Adipose tissue (tissue), 3 donors: Measurements from ENCODE around the gene FPR1. TPM values are rescaled to one million over a fixed set of nuclear protein-coding genes. Genes with fewer than 3 reads are reported as not detected.
A peak's percentile ranks its signal among the peaks of the same experiment; 100 is the strongest.
"Not testable (repeated sequence)": the region's sequence is repeated elsewhere in the genome, so short reads cannot be mapped to it uniquely, and the experiment has no call there.

ENCODE experiments used
- H3K27ac ChIP-seq: one replicate; pipeline ENCODE4 v1.5.1; 2013; ENCODE audit warnings: low read depth, low read length
- WGBS, 3 donors: extraction: QIAGEN DNeasy Blood & Tissue Kit; methylation state at CpG; one replicate each; pipeline ENCODE4 v1.1.7; 2013; 5-methylcytosine and 5-hydroxymethylcytosine counted together
- polyA plus RNA-seq, 3 donors: library from polyadenylated mRNA; stranded (reverse); fragments of 200-250 nt; gene quantifications; one replicate each; pipeline ENCODE4 v1.2.3, GENCODE V29; 2013
- donor health status: healthy with polysubstance abuse.
- donor health status: Bipolar disorder and iron deficiency.
- donor health status: healthy.

The FPR1 gene
- polyA plus RNA-seq, 3 donors: 4.4 to 59.0 (median 27.8) TPM

GRCh38 chr19:51781999-51782398 is 30.3 kb upstream of the FPR1 start:
- no peak overlapping the region for H3K27ac ChIP-seq
- WGBS, 3 donors: 39 to 52% (median 44%) methylated on average over 3 of the region's 3 CpGs

- WGBS, 3 donors: 20 to 51% (median 37%) methylated on average over 2 of the region's 2 CpGs
- no peak overlapping the region for H3K27ac ChIP-seq
These were observed 28.6 kb upstream of the FPR1 start for GRCh38 chr19:51780270-51780669.

- 29 to 56% (median 55%) methylated on average over 2 of the region's 2 CpGs for WGBS, 3 donors
- no peak overlapping the region for H3K27ac ChIP-seq
These were observed 28.0 kb upstream of the FPR1 start for GRCh38 chr19:51779703-51780102.

- 48 to 66% (median 60%) methylated on average over 1 of the region's 1 CpG for WGBS, 3 donors
These were observed 27.5 kb upstream of the FPR1 start for GRCh38 chr19:51779181-51779580.

GRCh38 chr19:51777570-51778462 is 26.1 kb upstream of the FPR1 start:
- no peak overlapping the region for H3K27ac ChIP-seq
- WGBS, 3 donors: 24 to 32% (median 31%) methylated on average over 23 of the region's 23 CpGs

More at GRCh38 chr19:51779181-51779580, 27.5 kb upstream of the FPR1 start:
- no peak overlapping the region for H3K27ac ChIP-seq

- WGBS, 3 donors: 73 to 92% (median 92%) methylated on average over 1 of the region's 1 CpG
These were observed 24.9 kb upstream of the FPR1 start for GRCh38 chr19:51776561-51776960.

GRCh38 chr19:51772977-51773376 is 21.3 kb upstream of the FPR1 start:
- H3K27ac ChIP-seq: no peak overlapping the region

More at GRCh38 chr19:51776561-51776960, 24.9 kb upstream of the FPR1 start:
- H3K27ac ChIP-seq: not testable (repeated sequence)

GRCh38 chr19:51771376-51772130 is 19.9 kb upstream of the FPR1 start:
- peak overlapping the region; percentile 78 for H3K27ac ChIP-seq
- whole genome bisulfite sequencing, 3 donors: 25 to 51% (median 45%) methylated on average over 10 of the region's 10 CpGs

More at GRCh38 chr19:51772977-51773376, 21.3 kb upstream of the FPR1 start:
- 46 to 55% (median 51%) methylated on average over 6 of the region's 6 CpGs for WGBS, 3 donors

- 55 to 59% (median 56%) methylated on average over 5 of the region's 5 CpGs for WGBS, 3 donors
- no peak overlapping the region for H3K27ac ChIP-seq
These were observed 14.8 kb upstream of the FPR1 start for GRCh38 chr19:51766461-51766860.

GRCh38 chr19:51765086-51765485 is 13.4 kb upstream of the FPR1 start:
- 42 to 45% (median 44%) methylated on average over 5 of the region's 5 CpGs for WGBS, 3 donors
- H3K27ac ChIP-seq: no peak overlapping the region

- 71 to 79% (median 72%) methylated on average over 7 of the region's 7 CpGs for WGBS, 3 donors
- H3K27ac ChIP-seq: no peak overlapping the region
These were observed 10.0 kb upstream of the FPR1 start for GRCh38 chr19:51761696-51762095.

GRCh38 chr19:51760697-51761356 is 9.1 kb upstream of the FPR1 start, which contains the start of gene FPR2:
FPR2 (plus strand) TSS chr19:51761180; CDS start chr19:51768659, 7,479 bp downstream.
- WGBS, 3 donors: 47 to 51% (median 50%) methylated on average over 8 of the region's 8 CpGs

GRCh38 chr19:51755571-51755970 is 3.9 kb upstream of the FPR1 start:
- WGBS, 3 donors: 76 to 78% (median 77%) methylated on average over 7 of the region's 7 CpGs
- H3K27ac ChIP-seq: no peak overlapping the region

More at GRCh38 chr19:51760697-51761356, 9.1 kb upstream of the FPR1 start, which contains the start of gene FPR2:
- no peak within 1 kb of the TSS for H3K27ac ChIP-seq

GRCh38 chr19:51754770-51755169 is 3.1 kb upstream of the FPR1 start:
- 75 to 85% (median 84%) methylated on average over 4 of the region's 4 CpGs for WGBS, 3 donors
- H3K27ac ChIP-seq: peak overlapping the region; percentile 59

GRCh38 chr19:51754109-51754508 is 2.4 kb upstream of the FPR1 start:
- H3K27ac ChIP-seq: no peak overlapping the region
- 59 to 71% (median 68%) methylated on average over 6 of the region's 6 CpGs for WGBS, 3 donors

- H3K27ac ChIP-seq: no peak overlapping the region
- 69 to 77% (median 70%) methylated on average over 7 of the region's 7 CpGs for WGBS, 3 donors
These were observed 1.1 kb downstream of the FPR1 start for GRCh38 chr19:51750400-51751094.

- no peak overlapping the region for H3K27ac ChIP-seq
- WGBS, 3 donors: 67 to 86% (median 84%) methylated on average over 4 of the region's 4 CpGs
These were observed 1.7 kb downstream of the FPR1 start for GRCh38 chr19:51749979-51750378.

- WGBS, 3 donors: 54 to 78% (median 77%) methylated on average over 7 of the region's 7 CpGs
These were observed 4.9 kb downstream of the FPR1 start for GRCh38 chr19:51746731-51747130.

More at GRCh38 chr19:51746731-51747130, 4.9 kb downstream of the FPR1 start:
- no peak overlapping the region for H3K27ac ChIP-seq
